Endothelial cell of umbilical vein (primary cell): Measurements from ENCODE around the gene ZNF317. TPM values are rescaled to one million over a fixed set of nuclear protein-coding genes. Genes with fewer than 3 reads are reported as not detected.

ENCODE experiments used
- BruUV-seq: library from RNA; stranded (reverse); fragments of 400-500 nt; replicated peaks from 2 replicates; lab custom pipeline; 2021; lab: Mats Ljungman, UMichigan
- CTCF ChIA-PET: fragments of 300-600, 350-600 bp; sonication (Branson Sonifier 250); formaldehyde crosslinking; loops from one replicate; lab custom pipeline; 2021; ENCODE audit warnings: antibody characterized with exemption, inconsistent platforms; lab: Charles Lee
- POLR2A ChIA-PET: fragments of 300-600, 350-600 bp; sonication (Branson Sonifier 250); formaldehyde crosslinking; loops from one replicate; lab custom pipeline; 2021; ENCODE audit warnings: antibody characterized with exemption, inconsistent platforms; lab: Charles Lee
- DNase-seq: peaks from one replicate; pipeline ENCODE4 v3.0.0-alpha.2; 2011; ENCODE audit warnings: low read depth, low spot score
- FAIRE-seq: peaks from 2 replicates; lab custom pipeline; 2011; peaks lifted over from hg19 to GRCh38; lab: Jason Lieb, UNC
- H2AFZ ChIP-seq: 2 replicates; pipeline ENCODE4 v1.6.0; 2012; ENCODE audit warnings: low read depth, low read length, control low read depth, inconsistent platforms
- H3K27ac ChIP-seq: 2 replicates; pipeline ENCODE4 v1.5.1; 2011; ENCODE audit warnings: low read depth, mild to moderate bottlenecking, control low read depth, low read length, moderate library complexity; ENCODE audit not compliant: insufficient read depth
- H3K27me3 ChIP-seq, 2 experiments: 2 replicates each; pipeline versions ENCODE4 v1.6.0 to v1.6.1; 2011; ENCODE audit warnings: low read length in 2 of 2, mixed read lengths in 1 of 2; ENCODE audit not compliant: control insufficient read depth in 2 of 2, insufficient read depth in 2 of 2
- H3K36me3 ChIP-seq, 2 experiments: 2 replicates in 1 of 2; 3 replicates in 1 of 2; pipeline ENCODE4 v1.5.1; 2011; ENCODE audit warnings: low read length in 2 of 2, mild to moderate bottlenecking in 1 of 2, moderate library complexity in 1 of 2; ENCODE audit not compliant: control insufficient read depth in 2 of 2, insufficient read depth in 2 of 2; ENCODE audit errors: extremely low read depth in 1 of 2
- H3K4me1 ChIP-seq: 3 replicates; pipeline ENCODE4 v1.5.1; 2011; ENCODE audit warnings: mild to moderate bottlenecking, low read length; ENCODE audit not compliant: control insufficient read depth, insufficient read depth; ENCODE audit errors: extremely low read depth
- H3K4me2 ChIP-seq: 2 replicates; pipeline ENCODE4 v1.6.1; 2011; ENCODE audit warnings: low read length, control low read depth, mixed read lengths; ENCODE audit not compliant: insufficient read depth
- H3K4me3 ChIP-seq, 3 experiments: fragments of 200-600 bp in 1 of 3; sonication (generic), shearing (Covaris generic) in 1 of 3; replicated peaks in 1 of 3; 2 replicates each; pipeline ENCODE4 v1.5.1; 2011 to 2016; ENCODE audit warnings: control low read depth in 3 of 3, low read length in 3 of 3, mild to moderate bottlenecking in 2 of 3, inconsistent platforms in 1 of 3, low read depth in 1 of 3, moderate library complexity in 1 of 3; ENCODE audit not compliant: insufficient read depth in 1 of 3
- H3K79me2 ChIP-seq: 2 replicates; pipeline ENCODE4 v1.6.0; 2012; ENCODE audit warnings: low read length, inconsistent platforms; ENCODE audit not compliant: control insufficient read depth, insufficient read depth
- H3K9ac ChIP-seq: replicated peaks from 2 replicates; pipeline ENCODE3; 2011; ENCODE audit warnings: low read length, control low read depth; ENCODE audit not compliant: insufficient read depth; ENCODE audit errors: extremely low read depth
- H3K9me1 ChIP-seq: replicated peaks from 3 replicates; pipeline ENCODE4 v1.6.0; 2011; ENCODE audit warnings: mild to moderate bottlenecking, low read length; ENCODE audit not compliant: control insufficient read depth, insufficient read depth; ENCODE audit errors: extremely low read depth
- H3K9me3 ChIP-seq: replicated peaks from 2 replicates; pipeline ENCODE4 v1.5.1; 2012; ENCODE audit warnings: low read length, inconsistent platforms; ENCODE audit not compliant: control insufficient read depth, insufficient read depth
- H4K20me1 ChIP-seq: replicated peaks from 2 replicates; pipeline ENCODE3; 2011; ENCODE audit warnings: mild to moderate bottlenecking, low read length; ENCODE audit not compliant: control insufficient read depth, insufficient read depth; ENCODE audit errors: extremely low read depth
- CTCF ChIP-seq, 2 donors: IDR thresholded peaks; 1 replicate in 1 of 2; 2 replicates in 1 of 2; pipeline ENCODE4 v1.5.1; 2011; ENCODE audit warnings: low read length in 2 of 2, mild to moderate bottlenecking in 2 of 2, moderate library complexity in 2 of 2, control low read depth in 1 of 2, inconsistent platforms in 1 of 2, low read depth in 1 of 2; ENCODE audit not compliant: insufficient read depth in 1 of 2; ENCODE audit errors: extremely low read depth in 1 of 2
- EZH2 ChIP-seq: IDR thresholded peaks from 2 replicates; pipeline ENCODE4 v1.6.1; 2012; ENCODE audit warnings: borderline replicate concordance, low read depth, mild to moderate bottlenecking, moderate library complexity, low read length, inconsistent platforms; ENCODE audit not compliant: severe bottlenecking
- FOS ChIP-seq: IDR thresholded peaks from 2 replicates; pipeline ENCODE4 v1.6.1; 2011; ENCODE audit warnings: mild to moderate bottlenecking, low read length, moderate library complexity, borderline replicate concordance; ENCODE audit not compliant: insufficient read depth
- GATA2 ChIP-seq: IDR thresholded peaks from 2 replicates; pipeline ENCODE4 v1.7.0; 2011; ENCODE audit warnings: low read depth, mild to moderate bottlenecking, moderate library complexity, mixed read lengths, low read length; ENCODE audit not compliant: insufficient read length, insufficient read depth
- JUN ChIP-seq: IDR thresholded peaks from 2 replicates; pipeline ENCODE4 v1.6.1; 2011; ENCODE audit warnings: borderline replicate concordance, low read depth; ENCODE audit not compliant: insufficient read length, insufficient read depth
- MAX ChIP-seq: IDR thresholded peaks from 2 replicates; pipeline ENCODE4 v1.6.1; 2011; ENCODE audit not compliant: insufficient read depth, insufficient read length
- MYC ChIP-seq: IDR thresholded peaks from one replicate; pipeline ENCODE4 v1.6.1; 2011; ENCODE audit warnings: mild to moderate bottlenecking, low read depth, low read length
- POLR2A ChIP-seq: IDR thresholded peaks from 2 replicates; pipeline ENCODE4 v1.6.1; 2012; ENCODE audit warnings: low read depth, mild to moderate bottlenecking, control low read depth, low read length
- POLR2AphosphoS5 ChIP-seq: IDR thresholded peaks from 2 replicates; pipeline ENCODE4 v1.6.1; 2012; ENCODE audit warnings: low read depth, mild to moderate bottlenecking, control low read depth, low read length, moderate library complexity; ENCODE audit not compliant: insufficient read depth
- dilution Hi-C: fragments of 300-500 bp; cut with MboI; formaldehyde crosslinking; loops from one replicate; pipeline ENCODE4 v1.15.0; 2019; ENCODE audit warnings: low sequenced_read_pairs; ENCODE audit not compliant: extremely low pct_ligation_motif_present
- intact Hi-C: fragments of 100-400 bp; cut with micrococcal nuclease; formaldehyde crosslinking; loops from one replicate; pipeline ENCODE4 v1.10.0; 2022
- polyA plus RNA-seq, 4 experiments: library from polyadenylated mRNA; depleted of rRNA in 3 of 4; stranded (reverse) in 3 of 4; unstranded in 1 of 4; fragments of >200 nt; gene quantifications; 2 replicates each; pipeline versions ENCODE4 v1.2.1 to v1.2.3, GENCODE V29; 2011 to 2012; ENCODE audit warnings: missing spikeins in 1 of 4
- total RNA-seq: library from RNA; stranded (reverse); gene quantifications from 2 replicates; pipeline ENCODE4 v1.2.3, GENCODE V29; 2021

Gene ZNF317
- total and polyA plus RNA-seq, 2 donors (not counting 3 experiments of a cell fraction or from before 2014, with no cell fraction given): 14.2 to 29.5 TPM

GRCh38 chr19:9156304-9156703, 16.1 kb downstream of the ZNF317 start:
- Histone ChIP-seq H3K4me3 (no peak overlapping the region), H3K9ac (no peak overlapping the region), H3K4me2 (no peak overlapping the region), H3K27me3 (no peaks in the 10 kb centered on the region), H3K4me1 (no peaks in the 10 kb centered on the region), H2AFZ (no peak overlapping the region), H3K9me1 (no peaks in the 10 kb centered on the region), H4K20me1 (no peaks in the 10 kb centered on the region), H3K79me2 (peaks cover 48% of the 10 kb centered on the region), H3K36me3 (peaks cover 22 to 43% of the 10 kb centered on the region in 2 experiments), H3K9me3 (peaks cover 11% of the 10 kb centered on the region), H3K27ac (no peak overlapping the region)
- TF ChIP-seq CTCF (IDR thresholded peaks at IDR 0.05; ENCODE audit: extremely low read depth in 1 of 2, insufficient read depth in 1 of 2, low read depth in 1 of 2, low read length in 2 of 2) (no peak), FOS (no peak), GATA2 (no peak), POLR2AphosphoS5 (no peak), POLR2A (no peak), MYC (no peak), JUN (no peak), MAX (no peak), EZH2 (no peak)
- FAIRE-seq (no peak), DNase-seq (no peak)
- POLR2A ChIA-PET: no interaction called here
- no TSS peak for BruUV-seq
- intact Hi-C loops (no loop called here), dilution Hi-C loops (no loop called here)
- CTCF ChIA-PET: no interaction called here
